A549 (cell line): ENCODE measurements around the gene PDE4D. TPM values are rescaled to one million over a fixed set of nuclear protein-coding genes. Genes with fewer than 3 reads are reported as not detected.
A peak's percentile ranks its signal among the peaks of the same experiment; 100 is the strongest.

Experiments
- ATAC-seq, 2 experiments: fragments of 200-7000 bp in 1 of 2; fragments of >200 bp in 1 of 2; cut with Nextera tagmentation in 1 of 2; cut with Tn5 transposase in 1 of 2; 3 replicates each; pipeline versions ENCODE4 v1.8.0 to v1.9.1; 2018 to 2020; ENCODE audit warnings: mild to moderate bottlenecking in 1 of 2, moderate library complexity in 1 of 2
- CTCF ChIA-PET: fragments of 300-600 bp; sonication (Branson Sonifier 250); formaldehyde crosslinking; extraction: SDS; loops from one replicate; lab custom pipeline; 2021; ENCODE audit warnings: antibody characterized with exemption, inconsistent platforms; lab: Yijun Ruan, JAX
- POLR2A ChIA-PET: fragments of 350-600 bp; formaldehyde crosslinking; extraction: SDS; loops from one replicate; lab custom pipeline; 2021; ENCODE audit warnings: antibody characterized with exemption, inconsistent platforms; lab: Yijun Ruan, JAX
- DNase-seq, 2 experiments: peaks; one replicate each; pipeline versions ENCODE4 v3.0.0 to v3.0.0-alpha.2; 2011 to 2016; ENCODE audit warnings: low read depth in 1 of 2, low spot score in 1 of 2
- FAIRE-seq: peaks from 2 replicates; lab custom pipeline; 2011; peaks lifted over from hg19 to GRCh38; lab: Jason Lieb, UNC
- H3K27ac ChIP-seq, 2 experiments: fragments of >200 bp; sonication (Bioruptor Twin); formaldehyde crosslinking; 3 replicates each; pipeline ENCODE4 v1.5.1; 2016 to 2017
- H3K4me1 ChIP-seq: fragments of >200 bp; sonication (Bioruptor Twin); formaldehyde crosslinking; 3 replicates; pipeline ENCODE4 v1.6.1; 2016
- H3K4me2 ChIP-seq: fragments of >200 bp; sonication (Bioruptor Twin); formaldehyde crosslinking; 3 replicates; pipeline ENCODE4 v1.6.1; 2016
- H3K4me3 ChIP-seq: fragments of >200 bp; sonication (Bioruptor Twin); formaldehyde crosslinking; 3 replicates; pipeline ENCODE4 v1.5.1; 2016
- H3K9me3 ChIP-seq: fragments of >200 bp; sonication (Bioruptor Twin); formaldehyde crosslinking; 3 replicates; pipeline ENCODE4 v1.6.1; 2016
- CBX2 ChIP-seq: fragments of 200-600 bp; sonication (generic); IDR thresholded peaks from 2 replicates; pipeline ENCODE4 v1.6.1; 2016; ENCODE audit warnings: low read depth, mild to moderate bottlenecking, borderline replicate concordance
- CBX8 ChIP-seq: fragments of 200-600 bp; sonication (generic); IDR thresholded peaks from 2 replicates; pipeline ENCODE4 v1.6.1; 2016
- CEBPB ChIP-seq, 2 experiments: fragments of >200 bp in 1 of 2; sonication (Bioruptor Twin) in 1 of 2; formaldehyde crosslinking in 1 of 2; IDR thresholded peaks; 2 replicates each; pipeline ENCODE4 v1.6.1; 2012 to 2016
- EHF ChIP-seq: fragments of 250-450 bp; sonication (Bioruptor Pico); IDR thresholded peaks from 2 replicates; pipeline ENCODE4 v1.5.0; 2020; ENCODE audit warnings: mild to moderate bottlenecking
- FOSB ChIP-seq: fragments of 250-450 bp; sonication (Bioruptor Pico); IDR thresholded peaks from 2 replicates; pipeline ENCODE4 v1.5.0; 2020; ENCODE audit warnings: mild to moderate bottlenecking, moderate library complexity
- FOSL2 ChIP-seq, 2 experiments: fragments of 450-650 bp in 1 of 2; fragments of >200 bp in 1 of 2; sonication (Bioruptor Twin) in 1 of 2; formaldehyde crosslinking; IDR thresholded peaks; 2 replicates each; pipeline versions ENCODE4 v1.5.0 to v1.6.1; 2016 to 2020; ENCODE audit warnings: mild to moderate bottlenecking in 1 of 2, moderate library complexity in 1 of 2
- FOXS1 ChIP-seq: fragments of 250-450 bp; sonication (Bioruptor Pico); IDR thresholded peaks from 2 replicates; pipeline ENCODE4 v1.5.0; 2020; ENCODE audit warnings: mild to moderate bottlenecking, moderate library complexity
- HOXA7 ChIP-seq: fragments of 250-450 bp; sonication (Bioruptor Pico); IDR thresholded peaks from 2 replicates; pipeline ENCODE4 v1.5.0; 2020; ENCODE audit warnings: mild to moderate bottlenecking, moderate library complexity
- HOXB13 ChIP-seq: fragments of 250-450 bp; sonication (Bioruptor Pico); IDR thresholded peaks from 2 replicates; pipeline ENCODE4 v1.5.0; 2020; ENCODE audit warnings: low read depth, mild to moderate bottlenecking, moderate library complexity
- HOXB5 ChIP-seq: fragments of 250-450 bp; sonication (Bioruptor Pico); IDR thresholded peaks from 2 replicates; pipeline ENCODE4 v1.5.0; 2020; ENCODE audit warnings: mild to moderate bottlenecking, moderate library complexity
- JUN ChIP-seq, 2 experiments: fragments of >200 bp; sonication (Bioruptor Twin); formaldehyde crosslinking; IDR thresholded peaks; 2 replicates in 1 of 2; 3 replicates in 1 of 2; pipeline ENCODE4 v1.6.1; 2016 to 2017
- MAZ ChIP-seq: fragments of 150-350 bp; IDR thresholded peaks from 2 replicates; pipeline ENCODE4 v1.6.1; 2014; ENCODE audit warnings: antibody characterized with exemption, low read depth, low read length, borderline replicate concordance
- NFE2L2 ChIP-seq: fragments of 150-350 bp; conservative IDR thresholded peaks from 2 replicates; pipeline ENCODE4 v1.6.1; 2014; ENCODE audit warnings: low read length
- NPAS2 ChIP-seq: fragments of 250-450 bp; sonication (Bioruptor Pico); IDR thresholded peaks from 2 replicates; pipeline ENCODE4 v1.8.0; 2022; ENCODE audit warnings: mild to moderate bottlenecking, moderate library complexity, borderline replicate concordance
- POLR2AphosphoS2 ChIP-seq: conservative IDR thresholded peaks from 2 replicates; pipeline ENCODE4 v1.6.1; 2012; ENCODE audit warnings: low read length, improper control_type of control experiment, inconsistent platforms
- RARB ChIP-seq: fragments of 250-450 bp; sonication (Bioruptor Pico); IDR thresholded peaks from 2 replicates; pipeline ENCODE4 v1.8.0; 2021; ENCODE audit warnings: mild to moderate bottlenecking, moderate library complexity
- RCOR1 ChIP-seq: fragments of 150-350 bp; IDR thresholded peaks from 2 replicates; pipeline ENCODE4 v1.6.1; 2014; ENCODE audit warnings: antibody characterized with exemption, low read length, low read depth
- RNF2 ChIP-seq: fragments of 200-600 bp; sonication (generic); IDR thresholded peaks from 2 replicates; pipeline ENCODE4 v1.6.1; 2016; ENCODE audit warnings: low read depth, mild to moderate bottlenecking, antibody characterized with exemption, moderate library complexity, borderline replicate concordance
- SMC3 ChIP-seq: fragments of >200 bp; sonication (Bioruptor Twin); formaldehyde crosslinking; IDR thresholded peaks from 3 replicates; pipeline ENCODE4 v1.6.1; 2018; ENCODE audit warnings: inconsistent platforms
- TFCP2L1 ChIP-seq: fragments of 250-450 bp; sonication (Bioruptor Pico); IDR thresholded peaks from 2 replicates; pipeline ENCODE4 v1.5.0; 2021; ENCODE audit warnings: mild to moderate bottlenecking
- TP53 ChIP-seq: fragments of 250-450 bp; sonication (Bioruptor Pico); IDR thresholded peaks from 2 replicates; pipeline ENCODE4 v1.5.0; 2021; ENCODE audit warnings: mild to moderate bottlenecking, moderate library complexity
- ZC3H11A ChIP-seq: fragments of 450-650 bp; IDR thresholded peaks from 2 replicates; pipeline ENCODE4 v1.6.1; 2014; ENCODE audit warnings: antibody characterized with exemption, mild to moderate bottlenecking
- ZFP36 ChIP-seq: fragments of 450-650 bp; IDR thresholded peaks from 2 replicates; pipeline ENCODE4 v1.6.1; 2014; ENCODE audit warnings: borderline replicate concordance; ENCODE audit not compliant: partially characterized antibody
- ZSCAN20 ChIP-seq: fragments of 250-450 bp; sonication (Bioruptor Pico); IDR thresholded peaks from 2 replicates; pipeline ENCODE4 v1.8.0; 2022; ENCODE audit warnings: mild to moderate bottlenecking, moderate library complexity
- WGBS: methylation state at CpG from one replicate; pipeline ENCODE4 v1.1.6; 2017; ENCODE audit errors: missing lambda C conversion rate; 5-methylcytosine and 5-hydroxymethylcytosine counted together
- polyA plus RNA-seq, 4 experiments: library from polyadenylated mRNA; depleted of rRNA in 3 of 4; stranded (reverse); fragments of >200 nt; fragmentation: RNase III in 1 of 4; extraction: RNeasy Plus Mini Kit Qiagen cat#74134 plus additional on column Dnase treatment in 1 of 4; gene quantifications; 2 replicates in 3 of 4; 3 replicates in 1 of 4; pipeline ENCODE4 v1.2.3, GENCODE V29; 2011 to 2017
- TF ChIP-seq, protein P1 (sequence below): fragments of 250-450 bp; sonication (Bioruptor Pico); IDR thresholded peaks from 2 replicates; pipeline ENCODE4 v1.5.0; 2020; ENCODE audit warnings: low read depth, mild to moderate bottlenecking, moderate library complexity
- TF ChIP-seq, protein P2 (sequence below): IDR thresholded peaks from 2 replicates; pipeline ENCODE4 v1.6.1; 2012

Gene PDE4D
- polyA plus RNA-seq, 2 of the 4 experiments (the other 2 are of a cell fraction): 74.0 to 213 TPM

DNA sequence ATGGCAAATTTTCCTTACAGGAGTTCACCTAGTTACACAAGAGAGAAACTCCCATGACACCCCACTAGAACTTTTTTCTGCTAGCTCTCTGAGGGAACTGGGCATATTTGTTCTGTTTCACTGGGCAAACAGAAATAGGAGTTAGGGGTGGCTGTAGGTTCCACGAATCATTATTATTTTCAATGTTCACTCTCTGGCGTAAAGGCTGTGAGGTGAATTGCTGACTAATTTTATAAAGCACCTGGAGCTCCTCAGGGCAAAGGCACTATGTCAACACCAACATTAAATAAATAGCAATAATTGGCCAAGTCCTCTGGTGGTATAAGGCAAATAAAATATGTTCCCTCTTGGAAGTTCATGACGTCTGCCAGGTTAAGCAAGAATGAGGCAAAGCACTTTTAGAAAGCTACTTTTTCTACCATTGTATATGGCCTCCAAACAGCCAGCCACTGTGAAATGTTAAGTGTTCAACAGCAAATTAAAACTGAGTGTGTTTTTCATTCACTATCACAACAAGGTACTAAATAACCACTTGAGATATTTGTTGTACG is 344.6 kb downstream of the PDE4D start (continued):
- TF ChIP-seq TP53 (CRISPR knock-in tag) (peak; percentile 40; the same call in 1 of the 2 replicates), JUN (IDR thresholded peaks at IDR 0.05) (peak; percentile 99 to 100), NFE2L2 (peak; percentile 68), ZFP36 (peak; percentile 52), RNF2 (no peak), CEBPB (IDR thresholded peaks at IDR 0.05) (peak; percentile 98 to 99), ZC3H11A (no peak), TFCP2L1 (0 out of 2 replicates have a peak, but pooled peaks have one; percentile 6)

DNA sequence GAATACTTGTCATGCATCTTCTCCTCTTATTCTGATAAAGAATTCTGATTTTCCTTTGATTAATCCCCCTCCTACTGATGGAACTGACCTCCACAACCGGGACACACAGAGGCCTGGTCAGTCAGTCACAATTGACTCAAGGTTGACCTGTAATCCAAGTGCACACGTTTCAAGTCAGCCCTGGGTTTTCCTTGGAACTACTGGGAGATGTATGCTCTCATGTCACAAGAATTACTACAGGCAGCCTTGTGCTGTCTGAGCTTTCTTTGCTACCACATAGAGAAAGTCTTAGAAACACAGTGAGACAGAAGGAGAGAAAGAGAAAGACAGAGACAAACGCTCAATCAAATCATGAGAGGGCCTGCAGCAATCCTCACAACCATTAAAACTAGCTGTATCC is 345.8 kb downstream of the PDE4D start:
- 5% methylated on average over 3 of the region's 3 CpGs for WGBS
- Histone ChIP-seq H3K4me1 (peaks cover 93% of the 10 kb centered on the region), H3K27ac (peak overlapping the region; percentile 96 to 97), H3K9me3 (no peaks in the 10 kb centered on the region), H3K4me2 (peak overlapping the region; percentile 56), H3K4me3 (no peak overlapping the region; the same call in 2 of the 3 replicates)
- DNase-seq (peak in 1 of 2 experiments; percentile 76), ATAC-seq (no peak), FAIRE-seq (peak; percentile 84)
- no peak for TF ChIP-seq JUN (IDR thresholded peaks at IDR 0.05)
- TF ChIP-seq, protein P1, sequence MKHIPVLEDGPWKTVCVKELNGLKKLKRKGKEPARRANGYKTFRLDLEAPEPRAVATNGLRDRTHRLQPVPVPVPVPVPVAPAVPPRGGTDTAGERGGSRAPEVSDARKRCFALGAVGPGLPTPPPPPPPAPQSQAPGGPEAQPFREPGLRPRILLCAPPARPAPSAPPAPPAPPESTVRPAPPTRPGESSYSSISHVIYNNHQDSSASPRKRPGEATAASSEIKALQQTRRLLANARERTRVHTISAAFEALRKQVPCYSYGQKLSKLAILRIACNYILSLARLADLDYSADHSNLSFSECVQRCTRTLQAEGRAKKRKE (CRISPR knock-in tag): peak; percentile 35; the same call in 1 of the 2 replicates
- TF ChIP-seq TFCP2L1: peak; percentile 32; the same call in 1 of the 2 replicates
- no peak for TF ChIP-seq RCOR1
- TF ChIP-seq CBX2: no peak
- TF ChIP-seq ZSCAN20 (CRISPR knock-in tag): no peak
- TF ChIP-seq HOXB5 (CRISPR knock-in tag): peak; percentile 46; the same call in 1 of the 2 replicates
- no peak for TF ChIP-seq FOSL2 (IDR thresholded peaks at IDR 0.05)
- 0 out of 2 replicates have a peak, but pooled peaks have one; percentile 16 for TF ChIP-seq FOSL2 (CRISPR knock-in tag; IDR thresholded peaks at IDR 0.05)
- TF ChIP-seq, protein P2, sequence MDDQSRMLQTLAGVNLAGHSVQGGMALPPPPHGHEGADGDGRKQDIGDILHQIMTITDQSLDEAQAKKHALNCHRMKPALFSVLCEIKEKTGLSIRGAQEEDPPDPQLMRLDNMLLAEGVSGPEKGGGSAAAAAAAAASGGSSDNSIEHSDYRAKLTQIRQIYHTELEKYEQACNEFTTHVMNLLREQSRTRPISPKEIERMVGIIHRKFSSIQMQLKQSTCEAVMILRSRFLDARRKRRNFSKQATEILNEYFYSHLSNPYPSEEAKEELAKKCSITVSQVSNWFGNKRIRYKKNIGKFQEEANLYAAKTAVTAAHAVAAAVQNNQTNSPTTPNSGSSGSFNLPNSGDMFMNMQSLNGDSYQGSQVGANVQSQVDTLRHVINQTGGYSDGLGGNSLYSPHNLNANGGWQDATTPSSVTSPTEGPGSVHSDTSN: no peak
- TF ChIP-seq NPAS2 (CRISPR knock-in tag): no peak
- no peak for TF ChIP-seq MAZ
- no peak for TF ChIP-seq POLR2AphosphoS2
- TF ChIP-seq SMC3: no peak
- peak; percentile 78 for TF ChIP-seq HOXB13 (CRISPR knock-in tag)
- TF ChIP-seq FOXS1: no peak
- no peak for TF ChIP-seq HOXA7 (CRISPR knock-in tag)
- TF ChIP-seq EHF (CRISPR knock-in tag): no peak
- TF ChIP-seq TP53 (CRISPR knock-in tag): 0 out of 2 replicates have a peak, but pooled peaks have one; percentile 42
- no peak for TF ChIP-seq CBX8
- CTCF ChIA-PET: interaction anchor here (1.2 kb wide), 1 partner anchor 126 kb away, joined by 3 read pairs; no protein-coding TSS in a partner anchor
- POLR2A ChIA-PET: interaction anchor here (1.2 kb wide), 1 partner anchor 40 kb away, joined by 3 read pairs; no protein-coding TSS in a partner anchor

DNA sequence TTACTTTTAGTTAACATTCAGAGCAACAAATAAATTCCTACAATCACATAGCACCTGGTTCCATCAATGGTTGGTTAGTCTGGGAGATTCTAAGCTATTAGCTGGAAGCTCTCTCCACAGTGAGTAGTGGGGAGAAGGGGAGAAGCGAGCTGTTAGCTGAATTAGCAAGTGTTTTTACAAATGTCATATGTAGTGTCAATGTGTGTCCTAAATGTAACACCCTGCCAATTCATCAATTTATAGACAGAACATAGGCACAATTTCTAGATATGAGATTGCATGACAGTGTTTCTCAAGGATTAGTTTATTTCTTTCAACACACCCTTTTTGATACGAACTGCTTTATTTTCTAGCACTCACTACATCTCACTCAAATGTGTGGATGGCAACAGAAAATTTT is 349.0 kb downstream of the PDE4D start:
- Histone ChIP-seq H3K9me3 (no peaks in the 10 kb centered on the region), H3K4me2 (peak overlapping the region; percentile 56), H3K4me1 (peaks cover 94% of the 10 kb centered on the region), H3K4me3 (no peak overlapping the region), H3K27ac (peak overlapping the region; percentile 93 to 97)
- DNase-seq (no peak), FAIRE-seq (peak; percentile 61), ATAC-seq (no peak)
- ChIA-PET POLR2A (interaction anchor here (1.0 to 2.0 kb wide), 3 partner anchors 11 to 356 kb away, joined by 3 to 4 read pairs (median 3); no protein-coding TSS in a partner anchor), CTCF (interaction anchor here (1.1 to 1.2 kb wide), 3 partner anchors 13 to 42 kb away, joined by 3 to 4 read pairs (median 3); no protein-coding TSS in a partner anchor)
- WGBS: 24% methylated on average over 2 of the region's 2 CpGs
- no peak for TF ChIP-seq SMC3
- peak; percentile 47; the same call in 1 of the 2 replicates for TF ChIP-seq TFCP2L1
- TF ChIP-seq HOXA7 (CRISPR knock-in tag): peak; percentile 93
- no peak for TF ChIP-seq RARB (CRISPR knock-in tag)
- TF ChIP-seq RCOR1: no peak
- peak; percentile 89 for TF ChIP-seq FOSB
